Neural progenitor cell (in vitro differentiated cells): ENCODE results near the gene SLC35A5.

Experiments
- CTCF ChIP-seq: fragments of 200-600 bp; sonication (generic); IDR thresholded peaks from 2 replicates; pipeline ENCODE4 v1.5.1; 2017; ENCODE audit warnings: antibody characterized with exemption, mild to moderate bottlenecking
- EZH2 ChIP-seq: fragments of 200-600 bp; sonication (generic); IDR thresholded peaks from 2 replicates; pipeline ENCODE4 v1.6.1; 2017; ENCODE audit warnings: antibody characterized with exemption, mild to moderate bottlenecking, moderate library complexity

GRCh38 chr3:112539825-112540650 lies 21.8 kb upstream of the SLC35A5 start:
- TF ChIP-seq CTCF, result no peak
- no peak for TF ChIP-seq EZH2
